ENCODE results near the gene MEX3A.
"Not testable (repeated sequence)": the region's sequence is repeated elsewhere in the genome, so short reads cannot be mapped to it uniquely, and the experiment has no call there.

Gene MEX3A

GRCh38 chr1:156118177-156118868 lies 36.1 kb upstream of the MEX3A start:
- DNase-seq (ENCODE audit: low spot score): no peak

GRCh38 chr1:156117414-156118176 lies 35.3 kb upstream of the MEX3A start:
- no peak for DNase-seq (ENCODE audit: low spot score)

GRCh38 chr1:156116731-156117130 lies 34.5 kb upstream of the MEX3A start:
- DNase-seq (ENCODE audit: low spot score): not testable (repeated sequence)

- DNase-seq (ENCODE audit: low spot score): no peak
Measured at GRCh38 chr1:156115514-156116374, 33.5 kb upstream of the MEX3A start.

- no peak for DNase-seq (ENCODE audit: low spot score)
Measured at GRCh38 chr1:156114919-156115513, 32.8 kb upstream of the MEX3A start.

GRCh38 chr1:156114101-156114918 lies 32.0 kb upstream of the MEX3A start, which contains the start of gene LMNA:
LMNA (plus strand) TSS chr1:156114711; CDS start chr1:156114919, 208 bp downstream.
- peak; percentile 94 for DNase-seq (ENCODE audit: low spot score)

GRCh38 chr1:156113282-156113950 lies 31.2 kb upstream of the MEX3A start:
- DNase-seq (ENCODE audit: low spot score): no peak

- no peak for DNase-seq (ENCODE audit: low spot score)
Measured at GRCh38 chr1:156112276-156113137, 30.2 kb upstream of the MEX3A start.

- DNase-seq (ENCODE audit: low spot score): no peak
Measured at GRCh38 chr1:156111355-156111962, 29.2 kb upstream of the MEX3A start.

- no peak for DNase-seq (ENCODE audit: low spot score)
Measured at GRCh38 chr1:156110252-156110651, 28.0 kb upstream of the MEX3A start.

GRCh38 chr1:156108664-156109241 lies 26.5 kb upstream of the MEX3A start:
- DNase-seq (ENCODE audit: low spot score): no peak

- DNase-seq (ENCODE audit: low spot score): no peak
Measured at GRCh38 chr1:156108057-156108456, 25.8 kb upstream of the MEX3A start.

GRCh38 chr1:156106624-156107488 lies 24.6 kb upstream of the MEX3A start:
- no peak for DNase-seq (ENCODE audit: low spot score)

GRCh38 chr1:156104861-156105832 lies 22.9 kb upstream of the MEX3A start:
- no peak for DNase-seq (ENCODE audit: low spot score)

- DNase-seq (ENCODE audit: low spot score): peak; percentile 86
Measured at GRCh38 chr1:156104065-156104810, 22.0 kb upstream of the MEX3A start.

- DNase-seq (ENCODE audit: low spot score): peak; percentile 70
Measured at GRCh38 chr1:156103521-156103947, 21.3 kb upstream of the MEX3A start.
